ACHN (cell line): ENCODE measurements around the gene CGNL1.
A peak's percentile ranks its signal among the peaks of the same experiment; 100 is the strongest.

Source experiments
- DNase-seq: peaks from one replicate; pipeline ENCODE4 v3.0.0-alpha.2; 2015
- in situ Hi-C: cut with HindIII; loops from 2 replicates; pipeline ENCODE4 v1.10.0; 2017; ENCODE audit warnings: low sequenced_read_pairs, low pct_ligation_motif_present, low pct_unique_long_range_greater_than_20kb

CGNL1 gene

DNA sequence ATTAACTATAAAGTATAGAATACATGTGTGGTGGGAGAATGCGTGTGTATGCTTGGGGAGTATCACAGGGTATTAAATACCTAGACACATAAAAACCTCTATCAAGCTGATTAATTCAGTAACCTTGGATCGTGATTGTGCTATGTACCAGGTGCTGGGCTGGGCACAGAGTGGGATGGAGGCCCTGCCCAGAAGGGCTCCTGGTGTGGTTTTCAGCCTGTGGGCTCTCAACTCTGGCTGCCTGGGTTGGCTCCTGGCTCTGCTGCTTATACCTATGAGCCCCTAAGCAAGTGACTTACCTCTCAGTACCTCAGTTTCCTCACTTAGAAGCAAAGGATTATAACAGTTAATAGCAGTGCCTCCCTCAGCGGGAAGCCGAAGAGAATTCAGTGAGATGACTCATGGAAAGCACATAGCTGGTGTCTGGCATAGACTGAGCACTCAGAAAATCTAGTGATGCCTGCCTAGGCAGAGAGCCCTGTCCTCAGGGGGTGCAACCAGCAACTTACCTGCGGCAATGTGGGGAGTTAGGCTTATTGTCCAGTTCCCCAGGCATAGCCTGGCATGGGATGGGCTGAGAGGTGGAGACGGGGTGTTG is 124.8 kb downstream of the CGNL1 start:
- in situ Hi-C loops, result no loop called here
- peak; percentile 29 for DNase-seq

DNA sequence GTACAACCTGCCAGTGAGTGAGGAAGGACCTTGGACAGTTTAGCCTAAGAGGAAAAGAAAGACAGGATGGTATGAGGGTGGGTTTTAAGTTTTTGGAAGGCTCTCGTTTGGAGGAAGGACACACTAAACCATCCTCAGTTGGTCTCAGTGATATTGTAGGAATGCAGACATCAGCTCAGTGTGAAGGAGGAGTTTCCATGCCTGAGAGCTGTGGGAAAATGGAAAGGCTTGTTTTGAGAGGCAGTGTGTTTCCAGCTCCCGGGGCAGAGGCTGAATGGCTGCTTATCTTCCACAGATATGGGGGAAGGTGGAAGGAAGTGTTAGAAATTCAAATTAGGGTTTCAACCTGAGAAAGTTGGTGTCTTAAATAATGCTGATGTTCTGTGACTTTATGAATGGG is 125.8 kb downstream of the CGNL1 start:
- DNase-seq, result no peak
- in situ Hi-C loops, result no loop called here

DNA sequence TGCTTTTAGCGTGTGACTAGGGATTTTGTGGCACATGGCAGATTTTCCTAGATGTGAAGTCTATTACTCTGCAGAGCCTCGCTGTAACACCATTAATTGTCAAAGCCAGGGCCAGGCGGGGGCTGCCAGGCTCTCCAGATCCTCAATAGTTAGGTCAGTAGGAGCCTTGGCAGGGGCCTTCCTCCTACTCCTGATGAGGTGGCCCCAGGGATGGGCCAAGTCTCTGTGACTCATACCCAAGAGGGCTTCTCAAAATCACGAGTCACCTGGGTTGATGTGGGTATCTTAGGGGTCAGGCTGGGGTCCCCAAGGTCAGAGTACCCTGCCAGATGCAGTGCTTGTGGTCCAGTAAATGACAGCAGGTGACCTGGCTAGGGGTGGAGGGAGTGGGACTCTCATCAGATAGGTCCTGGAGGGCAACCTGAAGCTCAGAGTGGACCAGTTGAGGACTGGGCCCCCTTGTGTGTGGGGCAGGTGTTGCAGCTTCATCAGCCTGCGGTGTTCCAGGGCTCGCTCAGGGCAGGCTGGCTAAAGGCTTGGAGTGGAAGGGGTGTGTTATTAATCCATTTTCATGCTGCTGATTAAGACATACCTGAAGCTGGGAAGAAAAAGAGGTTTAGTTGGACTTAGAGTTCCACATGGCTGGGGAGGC is 126.9 kb downstream of the CGNL1 start:
- DNase-seq, result no peak
- in situ Hi-C loops, result no loop called here

DNA sequence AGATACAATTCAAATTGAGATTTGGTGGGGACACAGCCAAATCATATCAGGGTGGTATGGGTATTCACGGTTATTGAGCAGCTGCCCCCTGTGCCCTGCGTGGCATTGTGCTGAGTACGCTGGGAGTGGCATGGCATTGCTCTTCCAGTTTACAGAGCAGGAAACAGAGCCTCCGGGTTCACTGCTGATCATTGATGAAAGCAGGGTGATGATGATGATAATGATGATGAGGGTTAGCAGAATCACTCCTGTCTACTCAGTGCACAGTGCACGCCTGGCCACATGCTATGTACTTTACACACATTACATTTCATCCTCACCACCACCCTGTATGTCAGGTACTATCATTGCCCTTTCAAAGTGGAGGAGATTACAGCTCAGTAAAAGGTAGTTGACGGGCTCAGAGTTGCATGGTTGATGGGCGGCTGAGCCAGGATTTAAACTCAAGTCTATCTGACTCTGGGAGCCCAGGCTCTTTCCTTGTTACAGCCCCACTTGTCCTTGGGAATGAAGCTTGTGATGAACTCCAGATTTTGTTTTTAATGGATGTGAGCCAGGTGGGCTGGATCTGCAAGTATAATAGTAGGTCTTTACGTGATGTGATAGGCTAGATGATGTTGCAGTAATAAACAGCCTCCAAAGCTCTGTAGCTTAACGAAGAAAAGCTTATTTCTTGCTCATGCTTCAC is 127.8 kb downstream of the CGNL1 start:
- in situ Hi-C loops, result no loop called here
- no peak for DNase-seq

DNA sequence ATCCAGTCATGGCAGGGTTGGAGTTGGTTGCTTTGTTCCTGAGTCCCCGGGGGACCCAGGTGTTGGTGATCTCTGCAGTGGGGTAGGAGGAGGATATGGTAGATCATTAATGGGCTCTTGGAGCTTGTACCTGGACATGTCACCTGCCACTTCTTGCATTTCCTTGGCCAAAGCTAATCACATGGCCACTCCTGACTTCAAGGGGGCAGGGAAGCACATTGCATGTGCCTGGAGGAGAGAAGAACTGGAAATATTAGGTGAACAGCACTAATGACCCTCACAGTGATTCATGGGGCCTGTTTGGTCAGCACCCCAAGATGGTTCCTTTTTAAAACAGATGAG is 128.3 kb downstream of the CGNL1 start:
- in situ Hi-C loops, result no loop called here
- DNase-seq, result no peak

DNA sequence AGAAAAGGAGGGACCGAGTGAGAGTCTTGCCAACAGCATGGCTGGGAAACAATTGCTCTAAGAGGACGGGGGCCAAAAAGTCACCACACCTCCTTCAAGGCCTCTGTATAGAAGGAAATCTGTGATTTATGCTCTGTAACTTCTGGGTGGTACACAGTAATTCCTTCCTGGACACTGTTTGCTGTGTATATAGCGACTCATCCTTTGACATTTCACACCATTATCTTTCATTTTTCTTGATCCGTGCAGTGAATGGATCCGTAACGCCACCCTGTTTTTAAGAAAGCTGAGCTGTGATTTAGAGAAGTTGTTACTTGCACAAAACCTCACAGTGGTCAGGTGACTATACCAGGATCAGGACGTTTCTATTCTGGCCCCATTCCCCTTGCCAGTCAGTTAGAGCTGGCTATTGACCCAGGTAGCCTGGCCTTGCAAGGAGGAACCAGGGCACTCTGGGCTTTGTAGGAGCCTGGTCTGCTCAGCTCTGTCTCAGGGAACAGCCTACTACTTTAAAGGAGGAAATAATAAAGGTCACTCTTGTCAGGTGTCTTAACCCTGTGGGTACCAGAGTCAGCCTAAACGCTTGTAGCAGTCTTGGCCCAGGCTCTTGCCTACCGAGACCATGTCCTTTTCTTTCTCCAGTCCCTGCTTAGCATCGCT is 128.9 kb downstream of the CGNL1 start:
- DNase-seq, result no peak
- in situ Hi-C loops, result no loop called here

DNA sequence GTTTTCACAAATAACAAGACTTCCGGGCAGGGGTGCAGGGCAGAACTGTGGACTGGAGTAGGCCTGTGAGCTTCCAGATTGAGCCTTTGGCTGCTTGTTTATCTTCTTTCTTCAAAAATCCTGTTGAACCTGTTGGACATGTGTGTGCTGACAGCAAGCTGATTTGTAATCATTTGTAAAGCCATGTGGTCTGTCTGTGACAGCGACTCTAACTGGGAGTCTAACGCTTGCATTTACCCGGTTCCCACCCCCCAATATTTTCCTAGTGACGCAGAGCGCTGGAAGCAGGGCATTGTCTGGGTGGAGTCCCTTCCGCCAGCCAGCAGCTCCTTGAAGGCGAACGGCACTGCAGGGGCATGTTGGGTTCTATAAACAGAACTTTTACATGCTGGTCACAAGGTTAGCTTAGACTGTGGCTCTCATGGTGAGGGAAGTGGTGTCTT is 129.7 kb downstream of the CGNL1 start:
- in situ Hi-C loops, result no loop called here
- DNase-seq, result no peak

DNA sequence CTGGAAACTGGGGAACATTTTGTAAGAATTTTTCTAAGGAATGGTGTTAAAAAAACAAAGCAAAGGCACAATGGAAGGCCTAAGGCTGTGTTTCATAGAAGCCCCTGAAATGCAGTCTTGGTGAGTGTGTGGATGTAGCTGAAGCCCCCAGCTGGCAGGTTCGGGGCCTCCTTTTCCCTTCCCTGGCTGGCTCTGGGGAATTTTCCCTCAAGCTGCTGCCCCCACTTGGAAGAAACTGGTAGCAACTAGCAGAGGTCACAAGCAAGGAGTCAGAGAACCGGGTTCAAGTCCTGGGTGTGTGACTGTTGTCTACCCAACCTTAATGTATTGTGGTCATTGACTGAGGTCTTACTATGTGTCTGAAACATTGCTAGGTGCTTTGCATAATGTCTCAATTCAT is 130.1 kb downstream of the CGNL1 start:
- in situ Hi-C loops, result no loop called here
- DNase-seq, result no peak

DNA sequence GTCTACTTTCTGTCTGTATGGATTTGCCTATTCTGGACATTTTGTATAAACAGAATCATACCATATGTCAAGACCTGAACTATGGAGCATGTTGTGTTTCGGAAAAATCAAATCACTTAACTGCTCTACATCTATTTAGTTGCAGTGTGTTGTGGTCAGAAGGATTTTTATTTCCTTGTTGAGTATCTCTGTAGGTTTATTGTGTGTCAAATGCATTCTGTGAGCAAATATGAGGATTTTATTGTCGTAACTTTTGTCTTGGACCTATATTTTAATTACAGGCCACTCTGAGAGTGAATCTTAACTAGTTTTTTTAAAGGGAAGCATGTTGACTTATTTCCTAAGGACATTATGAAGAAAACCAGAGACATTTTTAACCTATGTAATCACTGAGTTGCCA is 130.8 kb downstream of the CGNL1 start:
- in situ Hi-C loops, result no loop called here
- DNase-seq, result no peak

DNA sequence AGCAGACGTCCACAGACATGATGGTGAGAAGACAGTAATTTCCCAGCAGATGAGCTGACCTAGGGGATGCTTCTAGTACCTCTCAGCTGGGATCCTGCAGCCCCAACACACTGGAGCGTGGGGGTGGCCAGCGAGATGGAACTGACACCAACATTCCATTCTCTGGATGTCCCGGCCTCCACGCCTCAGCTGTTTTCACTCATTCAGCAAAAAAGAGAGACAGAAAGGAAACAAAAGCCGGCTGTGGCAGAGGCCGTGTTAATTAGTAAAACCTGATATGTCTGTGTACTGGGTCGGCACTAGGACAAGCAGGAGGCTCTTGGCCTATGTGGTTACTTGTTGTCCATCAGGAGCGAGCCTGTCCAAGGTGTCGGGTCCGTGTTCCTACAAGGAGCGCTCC is 132.8 kb downstream of the CGNL1 start:
- DNase-seq, result peak; percentile 60
- in situ Hi-C loops, result no loop called here

DNA sequence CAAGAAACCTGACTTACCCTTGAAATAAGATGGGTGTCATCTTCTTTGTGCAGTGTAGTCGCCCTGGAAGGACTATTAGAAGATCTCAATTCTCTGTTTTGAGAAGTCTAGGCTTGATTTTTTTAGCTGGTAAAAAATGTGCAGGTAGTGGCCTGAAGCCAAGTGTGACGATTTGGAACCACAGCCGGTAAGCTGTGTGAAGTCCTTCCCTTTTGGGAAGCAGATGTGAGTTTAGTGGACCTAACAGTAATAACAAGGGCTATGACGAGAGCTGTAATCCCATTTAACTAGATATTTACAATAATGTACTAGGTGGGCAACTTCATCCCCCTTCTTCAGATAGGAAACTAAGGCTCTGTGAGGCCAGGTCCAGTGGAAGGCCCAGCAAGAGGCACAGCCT is 133.7 kb downstream of the CGNL1 start:
- in situ Hi-C loops, result no loop called here
- no peak for DNase-seq

DNA sequence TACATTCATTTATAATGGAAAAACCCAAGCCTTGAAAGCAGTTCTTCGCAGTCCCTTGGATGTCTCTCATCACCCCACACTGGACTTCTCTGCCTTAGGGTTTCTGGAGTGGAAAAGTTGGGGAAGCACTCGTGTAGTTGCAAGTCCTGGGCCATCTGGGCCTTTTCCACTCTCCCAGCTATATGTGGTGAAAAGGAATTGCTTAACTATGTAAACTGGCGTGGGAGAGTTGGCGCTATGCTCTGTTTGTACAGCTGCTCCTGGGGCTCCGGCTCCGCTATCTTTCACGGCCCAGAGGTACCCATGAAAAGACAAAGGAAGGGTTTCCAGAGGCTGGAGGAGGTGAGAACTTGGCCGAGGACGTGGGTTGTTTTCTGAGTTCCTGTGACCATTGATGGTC is 134.3 kb downstream of the CGNL1 start:
- in situ Hi-C loops, result no loop called here
- DNase-seq, result no peak

DNA sequence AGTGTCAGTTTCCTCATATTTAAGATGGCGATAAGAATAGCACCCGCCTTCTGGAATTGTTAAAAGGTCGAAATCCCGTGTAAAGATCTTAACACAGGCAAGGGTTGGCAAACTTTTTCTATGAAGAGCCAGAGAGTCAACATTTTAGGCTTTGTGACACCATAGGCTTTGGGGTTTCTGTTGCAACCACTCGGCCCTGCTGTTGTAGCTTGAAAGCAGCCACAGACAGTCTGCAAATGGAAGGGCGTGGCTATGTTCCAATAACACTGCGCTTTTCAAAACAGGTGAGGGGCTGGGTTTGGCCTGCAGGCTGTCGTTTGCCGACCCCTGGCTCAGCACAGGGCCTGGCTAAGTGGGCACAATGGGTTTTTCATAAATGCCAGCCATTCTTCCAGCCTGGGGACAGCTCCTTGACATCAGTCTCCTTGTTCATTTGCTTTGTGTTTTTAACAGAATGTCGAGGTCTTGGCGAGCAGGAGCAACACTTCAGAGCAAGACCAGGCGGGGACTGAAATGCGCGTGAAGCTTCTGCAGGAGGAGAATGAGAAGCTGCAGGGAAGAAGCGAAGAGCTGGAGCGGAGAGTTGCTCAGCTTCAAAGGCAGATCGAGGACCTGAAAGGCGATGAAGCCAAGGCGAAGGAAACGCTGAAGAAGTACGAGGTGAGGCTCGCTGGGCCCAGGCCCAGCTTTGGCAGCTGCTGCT is 140.2 kb downstream of the CGNL1 start:
- no peak for DNase-seq

DNA sequence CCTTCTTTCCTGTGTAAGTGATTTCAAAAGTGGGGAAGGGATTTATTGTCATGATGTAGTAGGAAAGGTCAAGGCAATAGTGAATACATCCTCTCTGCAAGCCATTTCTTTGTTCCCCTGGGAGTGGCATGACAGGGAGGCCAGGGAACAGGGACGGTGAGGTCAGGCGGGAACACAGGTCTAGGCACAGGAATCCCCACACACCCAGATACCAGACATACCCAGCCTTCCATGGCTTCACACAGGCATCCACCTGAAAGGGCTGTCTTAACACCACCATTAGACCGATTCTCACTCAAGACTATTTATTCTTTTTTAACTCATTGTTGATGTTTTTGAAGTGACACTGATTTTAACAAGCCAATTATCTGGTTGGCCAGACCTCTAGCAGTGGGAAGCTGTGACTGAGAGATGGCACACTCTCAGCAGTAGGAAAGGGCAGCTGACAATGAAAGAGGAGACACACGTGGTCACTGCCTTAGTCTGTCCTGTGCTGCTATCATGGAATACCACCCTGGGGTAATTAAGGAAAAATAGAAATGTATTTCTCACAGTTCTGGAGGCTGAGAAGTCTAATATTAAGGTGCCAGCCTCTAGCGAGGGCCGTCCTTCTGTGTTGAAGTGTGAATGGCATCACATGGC is 140.8 kb downstream of the CGNL1 start:
- in situ Hi-C loops, result no loop called here
- no peak for DNase-seq

More for the DNA sequence above, 140.2 kb downstream of the CGNL1 start:
- in situ Hi-C loops, result no loop called here

DNA sequence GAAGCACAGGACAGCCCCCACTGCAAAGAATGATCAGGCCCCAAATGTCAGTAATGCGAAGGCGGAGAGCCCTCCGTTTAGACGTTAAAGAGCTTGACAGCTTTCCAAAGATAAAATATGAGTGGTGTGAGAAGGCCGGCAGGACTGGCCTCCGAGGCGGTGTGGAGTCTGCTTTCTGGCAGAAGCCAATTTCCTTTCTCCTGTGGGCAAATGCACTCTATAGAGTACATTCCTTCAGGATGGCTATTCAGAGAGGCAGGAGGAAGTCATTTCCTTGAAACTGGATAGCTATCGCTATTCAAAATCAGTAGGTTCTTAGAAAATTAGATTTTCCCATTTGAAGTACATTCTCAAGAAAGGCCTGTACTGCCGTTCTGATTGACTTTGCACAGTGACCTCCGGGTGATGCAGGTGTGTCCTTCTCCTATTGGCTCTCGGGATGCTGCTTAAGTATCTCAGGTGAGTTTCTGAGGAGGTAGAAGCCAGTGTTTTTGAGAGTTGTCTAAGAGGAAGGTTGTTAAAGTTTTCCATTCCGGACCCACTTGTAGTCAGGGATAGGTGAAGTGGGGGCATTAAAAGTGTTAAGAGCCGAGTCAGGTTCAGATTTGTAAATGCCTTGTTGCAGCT is 142.6 kb downstream of the CGNL1 start:
- in situ Hi-C loops, result no loop called here
- no peak for DNase-seq

DNA sequence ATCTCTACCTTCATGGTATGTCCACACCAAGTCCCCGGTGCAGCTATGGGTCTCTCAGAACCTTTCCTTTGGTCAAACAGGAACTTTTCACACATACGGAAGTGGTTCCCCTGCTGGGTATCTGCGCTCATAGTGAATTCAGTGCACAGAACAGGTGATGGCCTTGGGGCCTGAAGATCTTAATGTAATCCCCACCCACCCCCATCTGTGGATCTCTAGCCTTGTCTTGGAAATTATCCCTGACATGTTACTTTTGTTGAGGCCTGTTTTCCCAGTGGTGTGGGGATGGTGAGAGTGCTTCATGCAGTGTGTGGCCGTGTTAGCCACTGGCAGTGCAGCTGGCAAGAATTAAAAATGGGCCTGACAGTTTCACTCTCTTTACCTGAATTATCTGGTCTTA is 143.5 kb downstream of the CGNL1 start:
- no peak for DNase-seq
- in situ Hi-C loops, result no loop called here

DNA sequence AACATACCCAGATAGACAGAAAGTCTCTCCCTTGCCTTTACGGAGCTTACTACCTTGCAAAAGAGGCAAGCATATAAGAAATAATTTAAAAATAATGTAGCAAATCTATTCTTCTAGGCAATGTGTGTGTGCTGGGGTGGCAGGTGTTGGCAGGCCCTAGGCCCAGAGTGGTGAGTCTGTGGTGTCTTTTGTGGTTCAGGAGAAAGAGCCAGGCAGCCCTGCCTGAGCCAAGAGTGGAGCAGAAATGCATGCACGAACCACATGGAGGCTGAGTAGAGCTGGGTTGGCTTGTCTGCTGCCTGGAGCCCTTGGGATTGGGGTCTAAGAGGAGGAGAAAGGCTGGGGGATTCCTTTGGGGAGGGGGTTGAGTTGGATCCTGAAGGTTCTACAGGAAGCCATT is 145.2 kb downstream of the CGNL1 start:
- in situ Hi-C loops, result no loop called here
- DNase-seq, result no peak

DNA sequence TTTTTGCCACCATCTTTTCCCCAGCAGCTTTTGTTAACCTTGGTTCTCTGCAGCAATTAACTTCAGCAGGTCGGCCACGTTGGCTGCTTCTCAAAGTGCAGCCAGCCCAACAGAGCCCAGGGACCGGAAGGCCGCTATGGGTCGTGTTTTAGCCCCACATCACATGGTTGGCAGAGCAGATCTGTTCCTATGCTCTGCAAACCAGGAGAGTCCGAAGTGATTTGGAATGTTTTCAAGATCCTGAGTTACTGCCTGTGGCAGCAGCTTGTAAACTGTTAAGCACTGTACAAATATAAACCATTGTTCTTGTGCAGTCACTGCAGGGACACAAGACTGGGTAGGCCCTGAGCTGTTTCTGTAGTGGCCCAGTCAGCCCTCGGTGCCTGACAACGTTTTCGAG is 145.8 kb downstream of the CGNL1 start:
- no peak for DNase-seq
- in situ Hi-C loops, result no loop called here
